Karpas-422 (cell line): ENCODE results near the gene ITSN1. TPM values are rescaled to one million over a fixed set of nuclear protein-coding genes. Genes with fewer than 3 reads are reported as not detected.
A peak's percentile ranks its signal among the peaks of the same experiment; 100 is the strongest.

Experiments used
- DNase-seq: peaks from one replicate; pipeline ENCODE4 v3.0.0-alpha.2; 2015
- H2AFZ ChIP-seq: fragments of 200-600 bp; sonication (generic); 2 replicates; pipeline ENCODE4 v1.6.1; 2014; ENCODE audit warnings: antibody characterized with exemption, low read length, mixed read lengths
- H3K27ac ChIP-seq: fragments of 200-600 bp; sonication (generic); 2 replicates; pipeline ENCODE4 v1.5.1; 2014; ENCODE audit warnings: mild to moderate bottlenecking, low read length, moderate library complexity
- H3K27me3 ChIP-seq: fragments of 200-600 bp; sonication (generic); 2 replicates; pipeline ENCODE4 v1.6.1; 2014; ENCODE audit warnings: low read length, mixed read lengths
- H3K36me3 ChIP-seq: fragments of 200-600 bp; sonication (generic); 2 replicates; pipeline ENCODE4 v1.6.1; 2014; ENCODE audit warnings: low read length, mixed read lengths; ENCODE audit not compliant: insufficient read depth
- H3K4me1 ChIP-seq: fragments of 200-600 bp; sonication (generic); 2 replicates; pipeline ENCODE4 v1.6.1; 2014; ENCODE audit warnings: mild to moderate bottlenecking, low read length, mixed read lengths
- H3K4me2 ChIP-seq: fragments of 200-600 bp; sonication (generic); 2 replicates; pipeline ENCODE4 v1.6.1; 2014; ENCODE audit warnings: low read length, low read depth, mild to moderate bottlenecking; ENCODE audit not compliant: poor library complexity, severe bottlenecking
- H3K4me3 ChIP-seq: fragments of 200-600 bp; sonication (generic); 2 replicates; pipeline ENCODE4 v1.5.1; 2014; ENCODE audit warnings: mild to moderate bottlenecking, antibody characterized with exemption, low read length, mixed read lengths
- H3K79me2 ChIP-seq: fragments of 200-600 bp; sonication (generic); 2 replicates; pipeline ENCODE4 v1.6.1; 2014; ENCODE audit warnings: mild to moderate bottlenecking, low read length, mixed read lengths
- H3K9ac ChIP-seq: fragments of 200-600 bp; sonication (generic); 2 replicates; pipeline ENCODE4 v1.6.0; 2014; ENCODE audit warnings: low read length
- H3K9me2 ChIP-seq: fragments of 200-600 bp; sonication (generic), shearing (Covaris generic); replicated peaks from 2 replicates; pipeline ENCODE4 v1.6.0; 2014; ENCODE audit warnings: mild to moderate bottlenecking, low read length, moderate library complexity; ENCODE audit not compliant: insufficient read depth
- H3K9me3 ChIP-seq: fragments of 300-700, 200-600 bp; sonication (generic); 2 replicates; pipeline ENCODE4 v1.6.1; 2014; ENCODE audit warnings: low read length, mixed read lengths
- H4K20me1 ChIP-seq: fragments of 200-600 bp; sonication (generic); 2 replicates; pipeline ENCODE4 v1.6.1; 2014; ENCODE audit warnings: mild to moderate bottlenecking, antibody characterized with exemption, low read length, low read depth; ENCODE audit not compliant: insufficient read depth
- total RNA-seq: library from RNA; depleted of rRNA; stranded (reverse); fragments of >200 nt; shearing (Covaris generic); gene quantifications from 2 replicates; pipeline ENCODE4 v1.2.3, GENCODE V29; 2014; ENCODE audit warnings: low replicate concordance

ITSN1 gene
- total RNA-seq, 1 experiment from 2014 or later: 2.3 TPM

GRCh38 chr21:33893917-33894316 lies 251.6 kb downstream of the ITSN1 start:
- Histone ChIP-seq H2AFZ (no peak overlapping the region), H3K4me3 (no peak overlapping the region), H3K27me3 (no peaks in the 10 kb centered on the region), H4K20me1 (no peaks in the 10 kb centered on the region), H3K9me3 (no peaks in the 10 kb centered on the region), H3K36me3 (no peaks in the 10 kb centered on the region), H3K79me2 (no peaks in the 10 kb centered on the region), H3K4me1 (peaks cover 6% of the 10 kb centered on the region; the same call in 1 of the 2 replicates), H3K4me2 (no peak overlapping the region), H3K9me2 (no peaks in the 10 kb centered on the region), H3K9ac (no peak overlapping the region), H3K27ac (no peak overlapping the region)
- DNase-seq: no peak

- Histone ChIP-seq H3K27ac (no peak overlapping the region), H3K4me1 (peaks cover 6% of the 10 kb centered on the region; the same call in 1 of the 2 replicates), H4K20me1 (no peaks in the 10 kb centered on the region), H3K9ac (no peak overlapping the region), H3K9me3 (no peaks in the 10 kb centered on the region), H3K4me2 (peak overlapping the region; percentile 41), H3K36me3 (no peaks in the 10 kb centered on the region), H3K9me2 (no peaks in the 10 kb centered on the region), H2AFZ (peak overlapping the region; percentile 42; the same call in 1 of the 2 replicates), H3K27me3 (no peaks in the 10 kb centered on the region), H3K79me2 (no peaks in the 10 kb centered on the region), H3K4me3 (0 out of 2 replicates have a peak overlapping the region, but pooled peaks have one; percentile 15)
- DNase-seq: peak; percentile 80
Observed at GRCh38 chr21:33894736-33895288, 252.5 kb downstream of the ITSN1 start.

DNA sequence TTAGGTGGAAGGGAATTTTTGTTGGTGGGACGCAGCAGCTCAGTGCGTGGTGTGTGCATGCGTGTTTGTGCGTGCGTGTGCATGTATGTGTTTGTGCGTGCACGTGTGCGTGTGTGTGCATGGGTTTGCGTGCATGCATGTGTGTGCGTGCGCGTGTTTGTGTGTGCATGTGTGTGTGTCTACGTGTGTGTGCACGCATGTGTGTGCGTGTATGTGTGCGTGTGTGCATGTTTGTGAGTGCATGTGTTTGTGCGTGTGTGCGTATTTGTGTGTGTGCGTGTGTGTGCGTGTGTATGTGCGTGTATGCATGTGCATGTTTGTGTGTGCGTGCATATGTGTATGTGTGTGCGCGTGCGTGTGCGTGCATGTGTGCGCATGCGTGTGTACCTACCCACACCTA lies 253.1 kb downstream of the ITSN1 start:
- H3K9ac ChIP-seq: no peak overlapping the region
- no peaks in the 10 kb centered on the region for H3K9me2 ChIP-seq
- no peak for DNase-seq
- no peaks in the 10 kb centered on the region for H3K79me2 ChIP-seq
- no peak overlapping the region for H3K27ac ChIP-seq
- H2AFZ ChIP-seq: no peak overlapping the region
- H4K20me1 ChIP-seq: no peaks in the 10 kb centered on the region
- no peaks in the 10 kb centered on the region for H3K36me3 ChIP-seq
- H3K27me3 ChIP-seq: no peaks in the 10 kb centered on the region
- H3K4me2 ChIP-seq: no peak overlapping the region
- H3K9me3 ChIP-seq: no peaks in the 10 kb centered on the region
- H3K4me1 ChIP-seq: peaks cover 6% of the 10 kb centered on the region; the same call in 1 of the 2 replicates
- H3K4me3 ChIP-seq: no peak overlapping the region

DNA sequence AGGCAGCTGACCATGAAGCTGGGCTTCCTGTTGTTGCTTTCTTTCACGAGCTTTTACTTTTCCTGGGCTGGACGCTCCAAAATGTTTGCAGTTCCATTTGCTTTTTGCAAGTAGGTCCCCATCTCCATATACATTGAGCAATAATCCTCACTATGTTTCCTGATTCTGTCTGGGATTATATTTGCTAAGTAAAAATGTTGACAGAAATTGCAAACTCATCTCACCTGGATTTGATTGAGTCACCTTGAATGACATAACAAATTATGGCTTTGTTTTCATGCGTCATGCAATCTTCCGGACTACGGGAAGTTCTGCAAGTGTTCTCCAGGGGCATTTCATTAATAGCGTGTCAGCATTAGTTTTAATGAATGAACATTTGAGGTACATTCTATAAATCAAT lies 254.4 kb downstream of the ITSN1 start:
- Histone ChIP-seq H3K4me3 (no peak overlapping the region), H3K4me2 (no peak overlapping the region), H3K79me2 (no peaks in the 10 kb centered on the region), H3K9me3 (no peaks in the 10 kb centered on the region), H4K20me1 (no peaks in the 10 kb centered on the region), H2AFZ (no peak overlapping the region), H3K27ac (no peak overlapping the region), H3K36me3 (no peaks in the 10 kb centered on the region), H3K4me1 (peaks cover 6% of the 10 kb centered on the region; the same call in 1 of the 2 replicates), H3K9me2 (no peaks in the 10 kb centered on the region), H3K27me3 (no peaks in the 10 kb centered on the region), H3K9ac (no peak overlapping the region)
- DNase-seq: no peak

GRCh38 chr21:33897098-33897497 lies 254.8 kb downstream of the ITSN1 start:
- no peaks in the 10 kb centered on the region for H3K9me3 ChIP-seq
- no peak overlapping the region for H3K4me3 ChIP-seq
- H2AFZ ChIP-seq: no peak overlapping the region
- H4K20me1 ChIP-seq: no peaks in the 10 kb centered on the region
- DNase-seq: no peak
- H3K79me2 ChIP-seq: no peaks in the 10 kb centered on the region
- no peaks in the 10 kb centered on the region for H3K27me3 ChIP-seq
- H3K4me2 ChIP-seq: no peak overlapping the region
- no peak overlapping the region for H3K27ac ChIP-seq
- no peaks in the 10 kb centered on the region for H3K9me2 ChIP-seq
- no peaks in the 10 kb centered on the region for H3K36me3 ChIP-seq
- H3K9ac ChIP-seq: no peak overlapping the region
- H3K4me1 ChIP-seq: peaks cover 6% of the 10 kb centered on the region; the same call in 1 of the 2 replicates

DNA sequence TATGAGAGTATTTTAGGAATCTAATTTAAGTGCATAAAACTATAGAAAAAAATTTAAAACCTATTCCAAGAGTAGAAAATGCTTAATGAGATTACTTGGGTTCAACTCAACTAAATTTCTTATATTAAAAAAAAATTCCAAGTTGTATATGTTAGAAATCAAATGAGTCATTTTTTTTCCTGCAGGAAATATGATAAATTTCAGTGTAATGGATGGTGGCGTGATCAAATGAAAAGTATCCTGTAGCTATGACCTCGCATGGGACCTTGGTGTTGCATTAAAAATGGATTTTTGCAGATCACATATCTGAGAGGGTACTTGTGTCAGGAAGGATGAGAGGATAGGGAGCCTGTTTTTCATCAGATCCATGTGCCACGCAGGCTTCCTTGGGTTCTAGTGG lies 255.4 kb downstream of the ITSN1 start:
- H3K4me2 ChIP-seq: no peak overlapping the region
- H2AFZ ChIP-seq: no peak overlapping the region
- peaks cover 6% of the 10 kb centered on the region; the same call in 1 of the 2 replicates for H3K4me1 ChIP-seq
- H3K4me3 ChIP-seq: no peak overlapping the region
- H3K9me2 ChIP-seq: no peaks in the 10 kb centered on the region
- no peak overlapping the region for H3K27ac ChIP-seq
- no peaks in the 10 kb centered on the region for H3K9me3 ChIP-seq
- peaks cover 3% of the 10 kb centered on the region; the same call in 1 of the 2 replicates for H3K36me3 ChIP-seq
- no peaks in the 10 kb centered on the region for H3K27me3 ChIP-seq
- no peaks in the 10 kb centered on the region for H3K79me2 ChIP-seq
- no peaks in the 10 kb centered on the region for H4K20me1 ChIP-seq
- H3K9ac ChIP-seq: no peak overlapping the region
- DNase-seq: peak; percentile 14

- Histone ChIP-seq H3K27ac (no peak overlapping the region), H3K79me2 (no peaks in the 10 kb centered on the region), H3K27me3 (no peaks in the 10 kb centered on the region), H3K36me3 (peaks cover 6% of the 10 kb centered on the region; the same call in 1 of the 2 replicates), H3K9me3 (no peaks in the 10 kb centered on the region), H2AFZ (no peak overlapping the region), H3K4me3 (no peak overlapping the region), H3K9me2 (no peaks in the 10 kb centered on the region), H3K4me2 (no peak overlapping the region), H3K9ac (no peak overlapping the region), H4K20me1 (no peaks in the 10 kb centered on the region), H3K4me1 (peaks cover 6% of the 10 kb centered on the region; the same call in 1 of the 2 replicates)
- DNase-seq: no peak
Observed at GRCh38 chr21:33898586-33898985, 256.3 kb downstream of the ITSN1 start.

DNA sequence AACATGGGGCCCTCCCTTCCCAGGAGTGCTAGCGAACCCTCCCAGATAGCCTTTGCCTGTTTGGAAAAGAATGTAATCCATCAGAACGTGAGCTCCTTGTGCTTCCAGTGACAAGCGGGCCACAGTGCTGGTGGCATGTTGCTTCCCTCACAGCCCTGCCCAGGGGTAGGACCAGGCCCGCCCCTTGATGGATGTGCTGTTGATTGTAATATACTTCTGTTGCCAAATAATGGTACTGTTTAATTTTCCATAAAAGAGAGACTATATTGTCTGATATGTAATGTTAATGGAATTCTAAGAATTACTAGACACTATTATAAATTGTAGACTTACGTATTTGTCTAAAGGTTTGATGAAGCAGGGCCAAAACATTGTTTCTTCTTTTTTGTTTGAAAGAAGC lies 256.9 kb downstream of the ITSN1 start:
- no peaks in the 10 kb centered on the region for H4K20me1 ChIP-seq
- peak; percentile 27 for DNase-seq

More for the DNA sequence above, 256.9 kb downstream of the ITSN1 start:
- Histone ChIP-seq H3K4me2 (no peak overlapping the region), H3K9me3 (no peaks in the 10 kb centered on the region), H3K9ac (no peak overlapping the region), H3K4me3 (no peak overlapping the region), H3K79me2 (no peaks in the 10 kb centered on the region), H3K36me3 (peaks cover 11% of the 10 kb centered on the region), H3K9me2 (no peaks in the 10 kb centered on the region), H3K4me1 (peaks cover 5% of the 10 kb centered on the region; the same call in 1 of the 2 replicates), H2AFZ (no peak overlapping the region), H3K27me3 (no peaks in the 10 kb centered on the region), H3K27ac (no peak overlapping the region)
